HepG2 (cell line): ENCODE measurements around the gene GPRC5B. TPM values are rescaled to one million over a fixed set of nuclear protein-coding genes. Genes with fewer than 3 reads are reported as not detected.

Source experiments
- BHLHE40 ChIP-seq: IDR thresholded peaks from 2 replicates; pipeline ENCODE4 v1.6.1; 2011; ENCODE audit warnings: low read length, improper control_type of control experiment
- CC2D1A ChIP-seq: sonication (generic); formaldehyde crosslinking; IDR thresholded peaks from 2 replicates; pipeline ENCODE4 v1.8.1; 2023; ENCODE audit warnings: mild to moderate bottlenecking, missing genetic modification reagents
- CREBL2 ChIP-seq: sonication (generic); formaldehyde crosslinking; IDR thresholded peaks from 2 replicates; pipeline ENCODE4 v1.8.1; 2023; ENCODE audit warnings: missing genetic modification reagents, mild to moderate bottlenecking, borderline replicate concordance
- DNMT3B ChIP-seq: conservative IDR thresholded peaks from 2 replicates; pipeline ENCODE4 v1.6.1; 2016; ENCODE audit warnings: missing biosample characterization, control low read depth
- MEIS1 ChIP-seq: sonication (generic); formaldehyde crosslinking; IDR thresholded peaks from 2 replicates; pipeline ENCODE4 v1.9.0; 2021; ENCODE audit warnings: mild to moderate bottlenecking, missing genetic modification reagents, moderate library complexity, borderline replicate concordance
- NAIF1 ChIP-seq: sonication (generic); formaldehyde crosslinking; IDR thresholded peaks from 2 replicates; pipeline ENCODE4 v1.5.0; 2020; ENCODE audit warnings: mild to moderate bottlenecking, missing genetic modification reagents, borderline replicate concordance
- PATZ1 ChIP-seq: sonication (generic); formaldehyde crosslinking; IDR thresholded peaks from 2 replicates; pipeline ENCODE4 v1.4.0; 2020; ENCODE audit warnings: missing genetic modification reagents
- POGK ChIP-seq: sonication (generic); formaldehyde crosslinking; conservative IDR thresholded peaks from 2 replicates; pipeline ENCODE4 v1.8.0; 2022; ENCODE audit warnings: mild to moderate bottlenecking, moderate library complexity, missing genetic modification reagents
- PRPF4 ChIP-seq: fragments of 200-400 bp; formaldehyde crosslinking; IDR thresholded peaks from 2 replicates; pipeline ENCODE4 v1.6.1; 2016; ENCODE audit warnings: low read length, low read depth; ENCODE audit not compliant: poor library complexity, severe bottlenecking
- SAP130 ChIP-seq: IDR thresholded peaks from 2 replicates; pipeline ENCODE4 v1.6.1; 2016; ENCODE audit warnings: low read depth
- SRSF4 ChIP-seq: fragments of 200-400 bp; formaldehyde crosslinking; IDR thresholded peaks from one replicate; pipeline ENCODE4 v1.6.1; 2018; ENCODE audit warnings: mild to moderate bottlenecking, low read depth, low read length, moderate library complexity; ENCODE audit not compliant: poor library complexity, severe bottlenecking
- ZBED4 ChIP-seq: sonication (generic); formaldehyde crosslinking; IDR thresholded peaks from 2 replicates; pipeline ENCODE4 v1.4.0; 2020; ENCODE audit warnings: missing genetic modification reagents, borderline replicate concordance
- ZBTB7B ChIP-seq: sonication (generic); formaldehyde crosslinking; IDR thresholded peaks from 2 replicates; pipeline ENCODE4 v1.4.0; 2020; ENCODE audit warnings: missing genetic modification reagents
- ZEB1 ChIP-seq: IDR thresholded peaks from 2 replicates; pipeline ENCODE4 v1.6.1; 2012; ENCODE audit warnings: mild to moderate bottlenecking, low read depth, inconsistent platforms; ENCODE audit not compliant: insufficient replicate concordance
- ZNF274 ChIP-seq: sonication (generic); formaldehyde crosslinking; IDR thresholded peaks from 2 replicates; pipeline ENCODE4 v1.5.1; 2020; ENCODE audit warnings: mild to moderate bottlenecking, missing genetic modification reagents
- ZNF282 ChIP-seq: fragments of 450-650 bp; IDR thresholded peaks from 2 replicates; pipeline ENCODE4 v1.6.1; 2018; ENCODE audit not compliant: partially characterized antibody
- ZNF296 ChIP-seq: sonication (generic); formaldehyde crosslinking; conservative IDR thresholded peaks from 2 replicates; pipeline ENCODE4 v1.5.0; 2020; ENCODE audit warnings: mild to moderate bottlenecking, missing genetic modification reagents
- ZNF441 ChIP-seq: sonication (generic); formaldehyde crosslinking; IDR thresholded peaks from 2 replicates; pipeline ENCODE4 v1.7.0; 2021; ENCODE audit warnings: missing genetic modification reagents, borderline replicate concordance
- ZNF577 ChIP-seq: sonication (generic); formaldehyde crosslinking; IDR thresholded peaks from 2 replicates; pipeline ENCODE4 v1.4.0; 2020; ENCODE audit warnings: mild to moderate bottlenecking, low read depth, missing genetic modification reagents, borderline replicate concordance
- ZNF674 ChIP-seq: sonication (generic); formaldehyde crosslinking; IDR thresholded peaks from 2 replicates; pipeline ENCODE4 v1.5.0; 2020; ENCODE audit warnings: low read depth, mild to moderate bottlenecking, missing genetic modification reagents
- ZNF747 ChIP-seq: sonication (generic); formaldehyde crosslinking; IDR thresholded peaks from 2 replicates; pipeline ENCODE4 v1.8.1; 2023; ENCODE audit warnings: missing genetic modification reagents, mild to moderate bottlenecking, borderline replicate concordance
- polyA plus RNA-seq, 8 experiments: library from polyadenylated mRNA; depleted of rRNA in 3 of 8; stranded (reverse) in 7 of 8; unstranded in 1 of 8; fragments of >200 nt; fragmentation: Illumina TruSeq in 4 of 8; extraction: Trizol in 4 of 8; gene quantifications; 2 replicates each; pipeline versions ENCODE4 v1.2.1 to v1.2.3, GENCODE V29; 2011 to 2016; ENCODE audit warnings: low read depth in 4 of 8, missing spikeins in 1 of 8, mixed read lengths in 1 of 8; ENCODE audit not compliant: insufficient read depth in 1 of 8
- total RNA-seq, 5 experiments: library from RNA; depleted of rRNA; stranded (reverse); fragments of >200 nt; fragmentation: Illumina TruSeq; extraction: Trizol; gene quantifications; 2 replicates each; pipeline ENCODE4 v1.2.3, GENCODE V29; 2016; ENCODE audit warnings: low read depth in 1 of 5

Gene GPRC5B
- total and polyA plus RNA-seq, 2 of the 13 experiments (the other 11 are each of a cell fraction or from before 2014, with no cell fraction given), result 0.46 to 0.53 TPM

- TF ChIP-seq NAIF1 (CRISPR knock-in tag), result no peak
- TF ChIP-seq ZEB1, result no peak
- no peak for TF ChIP-seq ZNF274
- TF ChIP-seq ZNF747, result peak; percentile 30; the same call in 1 of the 2 replicates
- no peak for TF ChIP-seq SRSF4
- TF ChIP-seq ZBED4 (CRISPR knock-in tag), result no peak
- no peak for TF ChIP-seq PRPF4
- TF ChIP-seq CREBL2 (CRISPR knock-in tag), result no peak
- TF ChIP-seq ZNF282, result no peak
- peak; percentile 13; the same call in 1 of the 2 replicates for TF ChIP-seq SAP130 (CRISPR knock-in tag)
- no peak for TF ChIP-seq ZNF577 (CRISPR knock-in tag)
- no peak for TF ChIP-seq ZNF441
- no peak for TF ChIP-seq DNMT3B (CRISPR knock-in tag)
- 0 out of 2 replicates have a peak, but pooled peaks have one; percentile 38 for TF ChIP-seq MEIS1 (CRISPR knock-in tag)
- no peak; the same call in 1 of the 2 replicates for TF ChIP-seq ZNF296 (CRISPR knock-in tag)
- TF ChIP-seq CC2D1A (CRISPR knock-in tag), result 0 out of 2 replicates have a peak, but pooled peaks have one; percentile 48
- TF ChIP-seq BHLHE40, result no peak
- peak; percentile 45; the same call in 1 of the 2 replicates for TF ChIP-seq POGK (CRISPR knock-in tag)
- peak; percentile 25; the same call in 1 of the 2 replicates for TF ChIP-seq PATZ1 (CRISPR knock-in tag)
- no peak for TF ChIP-seq ZNF674 (CRISPR knock-in tag)
- no peak for TF ChIP-seq ZBTB7B (CRISPR knock-in tag)
Observed at GRCh38 chr16:19884611-19885450, at the start of gene GPRC5B (continued).
